ENCODE data around the gene TRIM71.
"Not testable (repeated sequence)": the region's sequence is repeated elsewhere in the genome, so short reads cannot be mapped to it uniquely, and the experiment has no call there.

GRCh38 chr3:32939531-32940284 is 121.9 kb downstream of the TRIM71 start:
- TF ChIP-seq EP300, CTCF, POLR2A (IDR thresholded peaks at IDR 0.05): not testable (repeated sequence)
